T1000 (cell line): Measurements from ENCODE around the gene OARD1.
"Not testable (repeated sequence)": the region's sequence is repeated elsewhere in the genome, so short reads cannot be mapped to it uniquely, and the experiment has no call there.

Source experiments
- DNase-seq: peaks from one replicate; lab custom pipeline; 2025; ENCODE audit warnings: mixed read lengths; lab: John Stamatoyannopoulos, UW

OARD1 gene

DNA sequence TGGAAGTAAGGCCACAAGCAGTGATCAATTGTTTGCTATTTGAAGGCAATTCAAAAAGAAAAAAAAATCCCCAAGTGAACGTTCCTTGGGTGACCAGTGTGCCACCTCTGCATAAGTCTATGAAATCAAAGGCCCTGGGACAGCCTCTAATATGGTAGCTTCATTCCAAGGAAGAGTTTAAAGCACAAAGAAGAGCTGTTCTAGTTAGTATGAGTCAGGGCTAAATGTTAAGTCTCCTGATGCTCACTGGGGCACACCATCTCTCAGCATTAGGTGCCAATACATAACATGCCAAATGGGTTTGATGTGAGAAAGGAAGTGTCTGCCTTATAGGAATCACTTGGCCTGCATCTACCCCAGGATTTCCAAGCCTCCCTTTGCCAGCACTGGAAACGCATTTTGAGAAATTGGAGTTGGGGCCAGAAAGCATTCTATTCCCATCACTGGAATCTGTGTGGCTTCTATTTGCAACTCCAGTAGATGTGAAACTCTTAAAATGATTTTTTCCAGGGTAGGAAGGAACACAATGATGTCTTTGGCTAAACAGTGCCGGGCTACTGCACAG lies 46.1 kb downstream of the OARD1 start:
- DNase-seq = no peak

DNA sequence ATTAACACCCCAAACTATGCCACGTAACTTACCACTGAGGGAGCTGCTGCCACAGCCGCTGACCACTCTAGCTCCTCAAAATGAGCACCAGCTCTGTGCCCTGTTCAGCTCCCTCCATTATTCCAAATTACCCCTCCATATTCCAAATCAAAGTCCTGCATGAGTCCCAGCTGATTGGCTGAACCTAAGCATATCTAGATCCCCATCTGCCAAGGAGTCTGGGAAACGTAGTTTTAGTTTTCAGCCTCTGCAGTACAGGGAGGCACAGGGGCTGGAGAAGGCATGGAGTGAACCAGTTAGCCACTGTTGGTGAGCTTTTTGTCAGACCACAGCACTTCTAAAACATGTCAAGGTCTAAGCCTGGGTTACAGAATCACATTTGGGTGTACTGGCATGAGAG lies 49.0 kb downstream of the OARD1 start:
- no peak for DNase-seq

DNA sequence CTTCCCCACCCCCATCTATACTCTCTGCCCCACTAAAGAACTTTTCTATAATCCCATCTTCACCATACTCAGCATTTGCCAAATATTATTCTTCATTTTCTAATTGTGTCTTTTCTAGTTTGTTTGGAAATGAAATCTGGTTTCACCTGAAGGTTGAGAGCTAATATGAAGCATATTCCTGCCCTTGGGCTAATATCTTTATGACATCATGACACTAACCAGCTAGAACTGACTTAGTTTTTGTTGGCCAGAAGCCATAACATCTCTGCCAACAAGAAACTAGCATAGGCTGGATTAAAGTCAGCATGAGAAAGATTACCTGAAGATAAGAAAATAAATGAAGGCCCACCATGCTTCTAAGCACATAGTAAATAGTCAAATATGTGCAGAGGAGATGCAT lies 49.9 kb downstream of the OARD1 start:
- DNase-seq = no peak

DNA sequence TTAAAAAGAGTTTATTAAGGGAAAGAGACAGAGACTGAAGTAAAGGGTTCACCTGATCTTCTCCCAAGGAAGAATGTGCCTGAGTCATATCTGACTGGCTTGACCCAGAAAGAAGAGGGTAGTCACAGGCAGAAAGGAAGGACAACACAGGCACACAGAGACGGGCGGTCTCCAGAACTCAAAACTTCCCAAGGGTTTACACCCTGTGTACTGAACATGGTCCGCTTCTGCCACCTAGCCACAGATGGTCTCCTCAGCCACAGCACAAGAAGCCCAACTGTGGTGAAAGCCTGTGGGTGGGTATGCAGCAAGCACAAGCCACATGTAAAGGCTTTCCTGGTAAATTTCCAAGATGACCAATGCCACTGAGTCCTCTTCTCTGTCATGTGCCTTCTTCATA lies 50.3 kb downstream of the OARD1 start:
- peak; percentile 63 for DNase-seq

DNA sequence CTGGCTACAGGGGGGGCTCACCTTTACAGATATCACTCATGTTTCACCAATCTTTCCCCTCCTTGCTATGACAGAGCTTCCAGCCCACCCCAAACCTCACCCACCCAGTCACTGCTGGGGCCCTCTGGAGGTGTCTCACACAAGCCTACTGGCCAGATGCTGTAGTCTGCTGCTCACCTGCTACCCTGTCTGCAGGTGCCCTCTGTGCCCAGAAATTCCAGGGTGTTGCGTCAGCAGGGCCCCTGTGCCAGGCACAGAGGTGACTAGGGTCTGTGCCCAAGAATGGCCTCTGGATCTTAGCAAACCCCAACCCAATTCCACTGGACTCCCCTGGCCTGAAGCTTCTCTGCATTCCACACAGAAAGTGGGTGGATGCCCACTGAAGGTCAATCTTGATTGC lies 54.5 kb downstream of the OARD1 start:
- no peak for DNase-seq

DNA sequence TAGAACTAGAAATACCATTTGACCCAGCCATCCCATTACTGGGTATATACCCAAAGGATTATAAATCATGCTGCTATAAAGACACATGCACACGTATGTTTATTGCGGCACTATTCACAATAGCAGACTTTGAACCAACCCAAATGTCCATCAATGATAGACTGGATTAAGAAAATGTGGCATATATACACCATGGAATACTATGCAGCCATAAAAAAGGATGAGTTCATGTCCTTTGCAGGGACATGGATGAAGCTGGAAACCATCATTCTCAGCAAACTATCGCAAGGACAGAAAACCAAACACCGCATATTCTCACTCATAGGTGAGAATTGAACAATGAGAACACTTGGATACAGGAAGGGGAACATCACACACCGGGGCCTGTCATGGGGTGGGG lies 56.3 kb downstream of the OARD1 start:
- not testable (repeated sequence) for DNase-seq

DNA sequence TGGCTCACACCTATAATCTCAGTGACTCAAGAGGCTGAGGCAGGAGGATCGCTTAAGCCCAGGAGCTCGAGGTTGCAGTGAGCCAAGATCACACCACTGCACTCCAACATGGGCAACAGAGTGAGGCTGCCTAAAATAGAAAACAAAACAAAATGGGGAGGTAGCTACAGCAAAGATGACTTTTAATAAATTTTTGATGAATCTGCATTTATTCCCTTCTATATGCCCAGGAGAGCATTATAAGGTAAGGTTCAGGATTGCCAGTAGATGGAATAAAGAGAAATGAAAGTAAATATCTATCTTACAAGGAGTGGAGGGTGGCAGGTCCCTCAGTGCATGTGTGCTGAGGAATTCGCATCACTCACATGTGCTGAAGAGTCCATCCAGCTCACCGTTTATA lies 57.4 kb downstream of the OARD1 start:
- DNase-seq = no peak
